Adrenal gland (tissue), 12 donors: ENCODE results near the gene CCNB1IP1. TPM values are rescaled to one million over a fixed set of nuclear protein-coding genes. Genes with fewer than 3 reads are reported as not detected.
A peak's percentile ranks its signal among the peaks of the same experiment; 100 is the strongest.
"Not testable (repeated sequence)": the region's sequence is repeated elsewhere in the genome, so short reads cannot be mapped to it uniquely, and the experiment has no call there.

Experiments
- DNase-seq, 7 donors: peaks; one replicate each; pipeline ENCODE4 v3.0.0-alpha.2; 2019 to 2020
- H3K27ac ChIP-seq, 5 donors: fragments of 200-600 bp; sonication (generic) in 4 of 5; 1 replicate in 3 of 5; 2 replicates in 2 of 5; pipeline versions ENCODE4 v1.5.1 to v1.8.0; 2016 to 2020; ENCODE audit warnings: mild to moderate bottlenecking in 1 of 5
- H3K27me3 ChIP-seq: fragments of 200-600 bp; 2 replicates; pipeline ENCODE4 v1.8.0; 2021
- H3K36me3 ChIP-seq, 2 donors: fragments of 200-600 bp; replicated peaks in 1 of 2; 1 replicate in 1 of 2; 2 replicates in 1 of 2; pipeline versions ENCODE4 v1.5.1 to v1.8.0; 2018 to 2022
- H3K4me1 ChIP-seq, 2 donors: fragments of 200-600 bp; replicated peaks in 1 of 2; 1 replicate in 1 of 2; 2 replicates in 1 of 2; pipeline versions ENCODE4 v1.5.1 to v1.8.0; 2018 to 2021
- H3K4me3 ChIP-seq, 4 donors: fragments of 200-600 bp; sonication (generic) in 3 of 4; one replicate each; pipeline ENCODE4 v1.5.1; 2016 to 2018
- H3K9me3 ChIP-seq, 3 donors: fragments of 200-600 bp; sonication (generic) in 1 of 3; replicated peaks in 1 of 3; 1 replicate in 2 of 3; 2 replicates in 1 of 3; pipeline versions ENCODE4 v1.5.1 to v1.8.0; 2016 to 2021
- POLR2A ChIP-seq, 2 donors: fragments of 450-650 bp; IDR thresholded peaks; one replicate each; pipeline ENCODE4 v1.6.1; 2017; ENCODE audit warnings: antibody characterized with exemption in 2 of 2, mild to moderate bottlenecking in 2 of 2, moderate library complexity in 1 of 2
- WGBS, 4 donors: extraction: QIAGEN DNeasy Blood & Tissue Kit in 2 of 4; methylation state at CpG; one replicate each; pipeline versions ENCODE4 v1.1.5 to v1.1.7; 2013 to 2017; 5-methylcytosine and 5-hydroxymethylcytosine counted together
- intact Hi-C, 2 donors: fragments of 100-400 bp; cut with DNase I; formaldehyde crosslinking; loops; one replicate each; pipeline versions ENCODE4 v1.14.1 to v1.15.0; 2022 to 2023
- polyA plus RNA-seq, 3 donors: library from polyadenylated mRNA; stranded (reverse); fragments of 200-250 nt in 2 of 3; fragments of 350-450 nt in 1 of 3; fragmentation: Illumina TruSeq in 1 of 3; extraction: RNeasy Lipid Tissue Mini Kit (QIAGEN cat#74804) in 1 of 3; gene quantifications; one replicate each; pipeline ENCODE4 v1.2.3, GENCODE V29; 2013 to 2014
- total RNA-seq, 9 donors: library from RNA; depleted of rRNA in 4 of 9; stranded (reverse); fragments of >200 nt in 4 of 9; fragments of 120-200 nt in 1 of 9; fragmentation: NEBNext Ultra II Directional in 1 of 9; extraction: Animal tissue kit (Norgen Biotek cat#: 25700) in 1 of 9; gene quantifications; one replicate each; pipeline versions ENCODE4 v1.1.0 to v1.2.4, GENCODE V29; 2013 to 2023
- TF ChIP-seq, protein P1 (sequence below), 6 experiments: fragments of 450-650 bp in 4 of 6; fragments of 200-600 bp in 2 of 6; sonication (generic) in 1 of 6; IDR thresholded peaks; 1 replicate in 5 of 6; 2 replicates in 1 of 6; pipeline versions ENCODE4 v1.5.1 to v1.8.0; 2016 to 2021; ENCODE audit warnings: antibody characterized with exemption in 6 of 6, mild to moderate bottlenecking in 2 of 6, moderate library complexity in 1 of 6
- donor health status: healthy with polysubstance abuse.
- donor health status: Bipolar disorder and iron deficiency.
- donor health status: DM: yes; HTN: yes; CAD: no.
- donor health status: DM: no; HTN: no; CAD: no.
- donor health status: DM: no; HTN: no; CAD: no.
- donor health status: DM: yes; HTN: yes; CAD: no.

CCNB1IP1 gene
- total and polyA plus RNA-seq, 12 donors, result 16.8 to 62.5 (median 32.8) TPM

DNA sequence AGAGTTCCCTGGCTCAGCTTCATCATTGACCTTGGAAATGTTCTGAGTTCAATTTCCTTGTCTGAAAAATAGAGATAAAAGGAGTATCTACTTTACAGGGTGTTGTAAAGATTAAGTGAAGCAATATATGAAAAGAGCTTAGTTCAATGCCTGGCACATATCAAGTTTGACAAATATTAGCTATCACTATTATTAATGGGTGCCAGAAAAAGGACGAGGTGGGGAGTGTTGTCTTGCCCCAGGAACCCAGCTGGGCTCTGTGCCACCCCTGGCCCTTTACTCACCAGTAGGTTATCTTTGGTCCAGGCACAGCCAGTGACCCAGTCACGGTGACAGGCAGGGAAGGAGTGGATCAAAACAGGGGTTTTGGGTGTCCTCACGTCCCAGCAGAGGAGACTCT, 42.4 kb upstream of the CCNB1IP1 start:
- intact Hi-C loops, result no loop called here
- WGBS, 4 donors, result 43 to 60% (median 50%) methylated on average over 3 of the region's 3 CpGs
- TF ChIP-seq, protein P1, sequence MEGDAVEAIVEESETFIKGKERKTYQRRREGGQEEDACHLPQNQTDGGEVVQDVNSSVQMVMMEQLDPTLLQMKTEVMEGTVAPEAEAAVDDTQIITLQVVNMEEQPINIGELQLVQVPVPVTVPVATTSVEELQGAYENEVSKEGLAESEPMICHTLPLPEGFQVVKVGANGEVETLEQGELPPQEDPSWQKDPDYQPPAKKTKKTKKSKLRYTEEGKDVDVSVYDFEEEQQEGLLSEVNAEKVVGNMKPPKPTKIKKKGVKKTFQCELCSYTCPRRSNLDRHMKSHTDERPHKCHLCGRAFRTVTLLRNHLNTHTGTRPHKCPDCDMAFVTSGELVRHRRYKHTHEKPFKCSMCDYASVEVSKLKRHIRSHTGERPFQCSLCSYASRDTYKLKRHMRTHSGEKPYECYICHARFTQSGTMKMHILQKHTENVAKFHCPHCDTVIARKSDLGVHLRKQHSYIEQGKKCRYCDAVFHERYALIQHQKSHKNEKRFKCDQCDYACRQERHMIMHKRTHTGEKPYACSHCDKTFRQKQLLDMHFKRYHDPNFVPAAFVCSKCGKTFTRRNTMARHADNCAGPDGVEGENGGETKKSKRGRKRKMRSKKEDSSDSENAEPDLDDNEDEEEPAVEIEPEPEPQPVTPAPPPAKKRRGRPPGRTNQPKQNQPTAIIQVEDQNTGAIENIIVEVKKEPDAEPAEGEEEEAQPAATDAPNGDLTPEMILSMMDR (IDR thresholded peaks at IDR 0.05), result no peak
- TF ChIP-seq POLR2A (IDR thresholded peaks at IDR 0.05), result no peak
- H3K36me3 ChIP-seq, result peaks cover 0 to 96% of the 10 kb centered on the region in 2 donors
- no peak overlapping the region for H3K4me3 ChIP-seq
- H3K4me1 ChIP-seq, result no peaks in the 10 kb centered on the region
- H3K27ac ChIP-seq, result no peak overlapping the region
- peak in 3 of 7 donors; percentile 10 to 22 (median 19) for DNase-seq
- H3K27me3 ChIP-seq, result no peaks in the 10 kb centered on the region
- no peaks in the 10 kb centered on the region for H3K9me3 ChIP-seq

DNA sequence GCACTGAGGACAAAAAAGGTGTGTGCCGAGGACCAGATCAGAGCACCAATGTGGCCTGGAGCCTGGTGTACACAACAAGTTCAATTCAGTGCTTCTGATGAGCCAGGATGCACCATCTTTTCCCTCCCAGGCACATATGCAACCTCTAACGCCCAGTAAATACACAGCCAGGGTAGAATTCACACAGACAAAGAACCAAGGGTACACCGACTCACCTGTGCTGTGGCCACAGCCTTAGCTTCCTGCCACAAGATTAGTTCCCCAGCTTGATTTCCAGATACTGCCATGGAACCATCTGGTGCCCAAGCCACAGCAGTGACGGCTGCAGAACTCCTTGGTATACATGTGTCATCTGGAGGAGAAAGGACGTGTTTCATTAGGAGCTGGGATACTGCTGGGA, 39.7 kb upstream of the CCNB1IP1 start:
- H3K9me3 ChIP-seq, result no peaks in the 10 kb centered on the region
- H3K27me3 ChIP-seq, result no peaks in the 10 kb centered on the region
- intact Hi-C loops, result no loop called here
- no peak overlapping the region for H3K27ac ChIP-seq
- peaks cover 0 to 96% of the 10 kb centered on the region in 2 donors for H3K36me3 ChIP-seq
- no peaks in the 10 kb centered on the region for H3K4me1 ChIP-seq
- TF ChIP-seq, protein P1 (IDR thresholded peaks at IDR 0.05), result no peak
- no peak for TF ChIP-seq POLR2A (IDR thresholded peaks at IDR 0.05)
- H3K4me3 ChIP-seq, result no peak overlapping the region
- no peak for DNase-seq
- WGBS, 4 donors, result 71 to 92% (median 87%) methylated on average over 4 to 5 of the region's 5 CpGs

DNA sequence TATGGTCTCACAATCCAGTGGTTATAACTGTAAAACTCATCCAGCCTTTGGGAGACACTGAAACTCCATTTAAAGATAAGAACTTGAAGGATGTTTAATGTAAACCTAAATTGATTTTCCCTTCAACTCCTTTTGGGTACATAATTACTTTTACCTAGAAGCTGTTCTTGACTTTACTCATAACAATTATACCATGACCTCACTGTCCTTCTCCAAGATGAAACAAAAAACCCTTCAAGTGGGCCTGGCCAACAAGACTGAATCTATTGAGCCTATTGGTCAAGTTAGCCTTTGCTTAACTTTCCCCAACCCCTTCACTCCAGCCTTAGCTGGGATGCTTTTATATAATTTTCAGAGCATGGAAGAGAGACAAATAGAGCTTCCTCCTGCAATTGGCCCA, 32.8 kb upstream of the CCNB1IP1 start:
- Histone ChIP-seq H3K9me3 (no peaks in the 10 kb centered on the region), H3K36me3 (peaks cover 0 to 60% of the 10 kb centered on the region in 2 donors), H3K4me1 (no peaks in the 10 kb centered on the region), H3K27me3 (no peaks in the 10 kb centered on the region), H3K27ac (no peak overlapping the region), H3K4me3 (no peak overlapping the region)
- no peak for TF ChIP-seq POLR2A (IDR thresholded peaks at IDR 0.05)
- TF ChIP-seq, protein P1 (IDR thresholded peaks at IDR 0.05), result no peak
- no peak for DNase-seq
- intact Hi-C loops, result no loop called here

DNA sequence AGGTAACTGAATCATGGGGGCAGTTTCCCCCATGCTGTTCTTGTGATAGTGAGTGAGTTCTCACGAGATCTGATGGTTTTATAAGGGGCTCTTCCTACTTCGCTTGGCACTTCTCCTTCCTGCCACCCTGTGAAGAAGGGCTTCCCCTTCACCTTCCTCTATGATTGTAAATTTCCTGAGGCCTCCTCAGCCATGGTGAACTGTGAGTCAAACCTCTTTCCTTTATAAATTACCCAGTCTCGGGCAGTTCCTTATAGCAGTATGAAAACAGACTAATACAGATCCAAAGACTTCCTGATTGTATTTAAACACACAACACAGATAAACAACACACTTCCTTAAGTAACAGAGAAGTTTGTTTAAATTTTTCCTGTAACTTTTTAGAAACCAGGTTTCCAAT, 25.4 kb upstream of the CCNB1IP1 start:
- not testable (repeated sequence) for H3K9me3 ChIP-seq, H3K27ac ChIP-seq, H3K4me3 ChIP-seq, H3K4me1 ChIP-seq, H3K27me3 ChIP-seq, DNase-seq
- 65 to 84% (median 72%) methylated on average over 3 of the region's 3 CpGs for WGBS, 4 donors
- intact Hi-C loops, result loop anchor here in 1 of 2 donors (10.0 kb wide), 1 partner anchor 46 kb away; no protein-coding TSS in a partner anchor
- H3K36me3 ChIP-seq, result peaks cover 0 to 58% of the 10 kb centered on the region in 2 donors

- no peak overlapping the region for H3K27ac ChIP-seq
- no peak for TF ChIP-seq POLR2A (IDR thresholded peaks at IDR 0.05)
- TF ChIP-seq, protein P1 (IDR thresholded peaks at IDR 0.05), result no peak
- DNase-seq, result no peak
- H3K36me3 ChIP-seq, result peaks cover 0 to 75% of the 10 kb centered on the region in 2 donors
- H3K9me3 ChIP-seq, result no peaks in the 10 kb centered on the region
- 75 to 93% (median 81%) methylated on average over 3 of the region's 3 CpGs for WGBS, 4 donors
- H3K4me1 ChIP-seq, result no peaks in the 10 kb centered on the region
- H3K4me3 ChIP-seq, result no peak overlapping the region
- no peaks in the 10 kb centered on the region for H3K27me3 ChIP-seq
- intact Hi-C loops, result loop anchor here in 1 of 2 donors (10.0 kb wide), 1 partner anchor 48 kb away; no protein-coding TSS in a partner anchor
Observed at GRCh38 chr14:20356422-20356821, 23.3 kb upstream of the CCNB1IP1 start.
